Colonic mucosa (tissue), 4 donors: ENCODE results near the gene ENOX2. TPM values are rescaled to one million over a fixed set of nuclear protein-coding genes. Genes with fewer than 3 reads are reported as not detected.
"Not testable (repeated sequence)": the region's sequence is repeated elsewhere in the genome, so short reads cannot be mapped to it uniquely, and the experiment has no call there.

Source experiments
- DNase-seq: peaks from one replicate; pipeline ENCODE4 v3.0.0-alpha.2; 2020
- H3K27ac ChIP-seq: fragments of 200-600 bp; one replicate; pipeline ENCODE4 v1.8.0; 2021
- H3K27me3 ChIP-seq: fragments of 200-600 bp; one replicate; pipeline ENCODE4 v1.8.0; 2021
- H3K36me3 ChIP-seq: fragments of 200-600 bp; one replicate; pipeline ENCODE4 v1.8.0; 2021
- H3K4me1 ChIP-seq: fragments of 200-600 bp; one replicate; pipeline ENCODE4 v1.8.0; 2021; ENCODE audit warnings: mild to moderate bottlenecking
- H3K4me3 ChIP-seq: fragments of 200-600 bp; one replicate; pipeline ENCODE4 v1.8.0; 2021
- H3K9ac ChIP-seq, 2 donors: one replicate each; pipeline ENCODE4 v1.7.0; 2013; ENCODE audit warnings: control low read depth in 2 of 2, low read depth in 2 of 2, low read length in 2 of 2
- H3K9me3 ChIP-seq: fragments of 200-600 bp; one replicate; pipeline ENCODE4 v1.8.0; 2021
- CTCF ChIP-seq: fragments of 200-600 bp; IDR thresholded peaks from one replicate; pipeline ENCODE4 v1.8.0; 2022; ENCODE audit warnings: antibody characterized with exemption, mild to moderate bottlenecking
- intact Hi-C: fragments of 100-400 bp; cut with DNase I; formaldehyde crosslinking; loops from one replicate; pipeline ENCODE4 v1.14.1; 2022
- total RNA-seq, 2 donors: library from RNA; stranded (reverse); fragmentation: NEBNext Ultra II Directional in 1 of 2; extraction: Animal tissue kit (Norgen Biotek cat#: 25700) in 1 of 2; gene quantifications; one replicate each; pipeline ENCODE4 v1.2.1, GENCODE V29; 2021
- donor health status: healthy.
- donor health status: DM: no; HTN: no; CAD: no.
- donor health status: DM: no; HTN: no; CAD: no.

ENOX2 gene
- total RNA-seq, 2 donors from 2014 or later = 8.0 to 13.7 TPM

DNA sequence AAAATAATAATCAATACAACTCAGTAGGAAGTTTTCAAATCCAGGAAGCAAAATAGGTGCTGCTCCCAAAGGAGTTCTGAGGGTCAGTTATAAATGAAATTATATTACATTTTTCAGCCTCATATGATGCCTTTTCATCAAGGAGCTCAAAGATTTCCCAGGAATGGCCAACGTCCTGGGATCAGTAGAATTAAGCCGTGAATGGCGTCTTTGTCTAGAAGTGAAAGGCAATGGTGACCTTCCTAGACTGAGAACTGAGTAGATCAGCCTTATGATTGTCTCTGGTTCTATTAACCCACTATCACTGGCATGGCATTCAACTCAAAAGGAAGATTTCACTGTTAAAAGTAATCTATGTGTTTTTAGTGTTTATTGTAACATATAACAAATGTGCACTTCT lies 74.4 kb downstream of the ENOX2 start:
- intact Hi-C loops = no loop called here

DNA sequence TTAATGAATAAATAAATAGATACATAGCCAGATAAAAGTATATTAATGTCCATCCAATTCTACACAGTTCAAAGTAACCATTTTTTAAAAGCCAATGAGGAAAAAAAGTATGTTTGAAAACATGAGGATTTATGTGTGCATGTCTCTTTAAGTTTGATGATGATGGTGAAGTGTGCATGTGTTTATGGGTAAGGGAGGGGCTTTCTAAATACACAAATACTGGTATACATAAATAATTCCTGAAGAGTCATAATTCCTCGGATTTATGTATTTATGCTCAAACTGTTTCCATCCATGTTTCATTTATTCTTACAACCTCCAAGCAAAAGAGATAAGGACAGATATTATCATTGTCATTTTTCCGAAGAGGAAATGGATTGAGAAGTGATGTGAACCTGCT lies 75.4 kb downstream of the ENOX2 start:
- Histone ChIP-seq H3K4me3 (no peak overlapping the region), H3K36me3 (no peaks in the 10 kb centered on the region), H3K27ac (no peak overlapping the region), H3K9ac (no peak overlapping the region), H3K9me3 (no peaks in the 10 kb centered on the region), H3K27me3 (no peaks in the 10 kb centered on the region), H3K4me1 (no peaks in the 10 kb centered on the region)
- no peak for DNase-seq
- intact Hi-C loops = no loop called here
- no peak for TF ChIP-seq CTCF

More for the DNA sequence above, 74.4 kb downstream of the ENOX2 start:
- Histone ChIP-seq H3K4me3 (no peak overlapping the region), H3K9me3 (no peaks in the 10 kb centered on the region), H3K27ac (no peak overlapping the region), H3K9ac (no peak overlapping the region), H3K27me3 (no peaks in the 10 kb centered on the region), H3K4me1 (no peaks in the 10 kb centered on the region), H3K36me3 (no peaks in the 10 kb centered on the region)
- no peak for TF ChIP-seq CTCF
- no peak for DNase-seq

- H3K9me3 ChIP-seq = no peaks in the 10 kb centered on the region
- H3K36me3 ChIP-seq = no peaks in the 10 kb centered on the region
- H3K27ac ChIP-seq = no peak overlapping the region
- no peak overlapping the region for H3K4me3 ChIP-seq
- no peak for DNase-seq
- intact Hi-C loops = no loop called here
- no peak for TF ChIP-seq CTCF
- H3K4me1 ChIP-seq = no peaks in the 10 kb centered on the region
- H3K27me3 ChIP-seq = no peaks in the 10 kb centered on the region
- no peak overlapping the region for H3K9ac ChIP-seq
These were observed 76.8 kb downstream of the ENOX2 start for GRCh38 chrX:130826249-130826648.

DNA sequence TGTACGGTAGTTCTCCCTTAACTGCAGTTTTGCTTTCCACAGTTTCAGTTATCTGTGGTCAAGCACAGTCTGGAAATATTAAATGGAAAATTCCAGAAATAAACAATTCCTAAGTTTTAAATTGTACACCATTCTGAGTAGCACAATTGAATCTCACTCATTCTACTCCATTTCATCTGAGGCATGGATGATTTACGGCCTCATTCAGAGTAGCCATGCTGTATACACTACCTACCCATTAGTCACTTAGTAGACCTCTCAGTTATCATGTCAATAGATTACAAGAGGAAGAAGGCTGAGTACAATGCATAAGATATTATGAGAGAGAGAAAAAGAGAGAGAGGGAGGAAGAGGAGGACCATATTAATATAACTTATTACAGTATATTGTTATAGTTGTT lies 77.5 kb downstream of the ENOX2 start:
- Histone ChIP-seq H3K9ac (no peak overlapping the region), H3K4me1 (no peaks in the 10 kb centered on the region), H3K9me3 (no peaks in the 10 kb centered on the region), H3K27me3 (no peaks in the 10 kb centered on the region), H3K27ac (no peak overlapping the region), H3K4me3 (no peak overlapping the region), H3K36me3 (no peaks in the 10 kb centered on the region)
- intact Hi-C loops = no loop called here
- no peak for DNase-seq
- no peak for TF ChIP-seq CTCF

DNA sequence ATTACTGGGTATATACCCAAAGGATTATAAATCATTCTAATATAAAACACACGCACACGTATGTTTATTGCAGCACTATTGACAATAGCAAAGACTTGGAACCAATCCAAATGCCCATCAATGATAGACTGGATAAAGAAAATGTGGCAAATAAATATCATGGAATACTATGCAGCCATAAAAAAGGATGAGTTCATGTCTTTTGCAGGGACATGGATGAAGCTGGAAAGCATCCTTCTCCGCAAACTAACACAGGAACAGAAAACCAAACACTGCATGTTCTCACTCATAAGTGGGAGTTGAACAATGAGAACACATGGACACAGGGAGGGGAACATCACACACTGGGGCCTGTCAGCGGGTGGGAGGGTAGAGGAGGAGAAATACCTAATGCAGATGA lies 83.6 kb downstream of the ENOX2 start:
- DNase-seq, intact Hi-C loops, H3K27ac ChIP-seq, H3K9ac ChIP-seq, H3K27me3 ChIP-seq, H3K9me3 ChIP-seq, H3K4me1 ChIP-seq, H3K36me3 ChIP-seq, H3K4me3 ChIP-seq: not testable (repeated sequence)

DNA sequence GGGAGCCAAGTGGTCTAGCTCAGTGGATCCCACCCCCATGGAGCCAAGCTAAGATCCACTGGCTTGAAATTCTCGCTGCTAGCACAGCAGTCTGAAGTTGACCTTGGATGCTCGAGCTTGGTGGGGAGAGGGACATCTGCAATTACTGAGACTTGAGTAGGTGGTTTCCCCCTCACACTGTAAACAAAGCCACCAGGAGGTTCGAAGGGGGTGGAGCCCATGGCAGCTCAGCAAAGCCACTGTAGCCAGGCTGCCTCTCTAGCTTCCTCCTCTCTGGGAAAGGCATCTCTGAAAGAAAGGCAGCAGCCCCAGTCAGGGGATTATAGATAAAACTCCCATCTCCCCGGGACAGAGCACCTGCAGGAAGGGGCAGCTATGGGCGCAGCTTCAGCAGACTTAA lies 89.1 kb downstream of the ENOX2 start:
- H3K9me3 ChIP-seq, H3K9ac ChIP-seq, H3K4me1 ChIP-seq, H3K36me3 ChIP-seq, H3K27me3 ChIP-seq, DNase-seq, H3K4me3 ChIP-seq, H3K27ac ChIP-seq, intact Hi-C loops: not testable (repeated sequence)

DNA sequence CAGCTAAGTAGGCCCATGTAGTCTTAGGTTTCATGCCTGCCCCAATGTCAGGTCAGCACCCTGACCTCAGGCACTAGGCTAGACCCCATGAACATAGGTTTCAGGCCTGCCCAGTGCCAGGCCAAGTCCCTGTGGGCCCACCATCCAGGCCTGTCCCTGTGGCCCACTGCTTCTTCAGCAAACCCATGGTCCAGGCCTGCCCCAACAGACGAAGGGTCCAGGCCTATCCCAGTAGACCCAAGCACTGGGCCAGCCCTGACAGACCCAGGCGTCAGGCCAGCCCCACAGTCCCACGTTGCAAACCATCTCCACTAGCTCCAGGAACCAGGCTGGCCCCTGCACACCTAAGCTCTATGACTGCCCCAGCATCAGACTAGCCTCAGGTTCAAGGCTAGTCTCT lies 92.4 kb downstream of the ENOX2 start:
- no peak for TF ChIP-seq CTCF
- Histone ChIP-seq H3K4me1 (no peaks in the 10 kb centered on the region), H3K36me3 (no peaks in the 10 kb centered on the region), H3K4me3 (no peak overlapping the region), H3K27me3 (no peaks in the 10 kb centered on the region), H3K9ac (no peak overlapping the region), H3K9me3 (no peaks in the 10 kb centered on the region), H3K27ac (no peak overlapping the region)
- no peak for DNase-seq
- intact Hi-C loops = no loop called here
